Stimulated activated CD4-positive, alpha-beta T cell treated with anti-CD3 and anti-CD28 coated beads, Interleukin-15, amount 100 ng/mL, for 48 hours (primary cell): ENCODE data around the gene TRMT61B.

ENCODE experiments used
- DNase-seq, 2 donors: peaks; one replicate each; pipeline ENCODE4 v3.0.0-alpha.2; 2020; ENCODE audit warnings: low read depth in 2 of 2

TRMT61B gene

GRCh38 chr2:28855977-28856376 is 14.1 kb downstream of the TRMT61B start:
- DNase-seq = no peak

- no peak for DNase-seq
Measured at GRCh38 chr2:28855193-28855592, 14.9 kb downstream of the TRMT61B start.

- DNase-seq = no peak
Measured at GRCh38 chr2:28842042-28842441, 28.1 kb downstream of the TRMT61B start.

- DNase-seq = no peak
Measured at GRCh38 chr2:28838971-28839370, 31.1 kb downstream of the TRMT61B start.

GRCh38 chr2:28835781-28836180 is 34.3 kb downstream of the TRMT61B start:
- no peak for DNase-seq

GRCh38 chr2:28833740-28834470 is 36.2 kb downstream of the TRMT61B start:
- DNase-seq = no peak

- no peak for DNase-seq
Measured at GRCh38 chr2:28828382-28828781, 41.7 kb downstream of the TRMT61B start.

- no peak for DNase-seq
Measured at GRCh38 chr2:28824870-28825269, 45.2 kb downstream of the TRMT61B start.

- no peak for DNase-seq
Measured at GRCh38 chr2:28824207-28824606, 45.9 kb downstream of the TRMT61B start.

GRCh38 chr2:28822036-28822435 is 48.1 kb downstream of the TRMT61B start:
- no peak for DNase-seq

- peak; percentile 24 to 65 for DNase-seq
Measured at GRCh38 chr2:28821295-28821958, 48.7 kb downstream of the TRMT61B start.

GRCh38 chr2:28818053-28818452 is 52.1 kb downstream of the TRMT61B start:
- no peak for DNase-seq

GRCh38 chr2:28810384-28811285 is 59.5 kb downstream of the TRMT61B start, which contains the start of gene SPDYA:
Gene SPDYA (plus strand): TSS chr2:28810834. CDS start chr2:28816015, 5,181 bp downstream.
- peak; percentile 64 to 76 for DNase-seq

GRCh38 chr2:28809927-28810326 is 60.2 kb downstream of the TRMT61B start:
- no peak for DNase-seq

GRCh38 chr2:28802975-28803429 is 67.1 kb downstream of the TRMT61B start:
- DNase-seq = no peak

GRCh38 chr2:28801726-28802125 is 68.4 kb downstream of the TRMT61B start:
- no peak for DNase-seq
